Measurements from ENCODE around the gene SLIT3.

SLIT3 gene

GRCh38 chr5:168939887-168940544 lies 360.9 kb downstream of the SLIT3 start:
- Histone ChIP-seq H3K27me3 (ENCODE audit: control insufficient read depth in 1 of 2, insufficient read depth in 2 of 2, low read length in 2 of 2) (no peaks in the 10 kb centered on the region), H3K27ac (ENCODE audit: low read depth, low read length) (no peak overlapping the region), H3K4me3 (ENCODE audit: low read depth in 1 of 2, low read length in 2 of 2) (no peak overlapping the region)

DNA sequence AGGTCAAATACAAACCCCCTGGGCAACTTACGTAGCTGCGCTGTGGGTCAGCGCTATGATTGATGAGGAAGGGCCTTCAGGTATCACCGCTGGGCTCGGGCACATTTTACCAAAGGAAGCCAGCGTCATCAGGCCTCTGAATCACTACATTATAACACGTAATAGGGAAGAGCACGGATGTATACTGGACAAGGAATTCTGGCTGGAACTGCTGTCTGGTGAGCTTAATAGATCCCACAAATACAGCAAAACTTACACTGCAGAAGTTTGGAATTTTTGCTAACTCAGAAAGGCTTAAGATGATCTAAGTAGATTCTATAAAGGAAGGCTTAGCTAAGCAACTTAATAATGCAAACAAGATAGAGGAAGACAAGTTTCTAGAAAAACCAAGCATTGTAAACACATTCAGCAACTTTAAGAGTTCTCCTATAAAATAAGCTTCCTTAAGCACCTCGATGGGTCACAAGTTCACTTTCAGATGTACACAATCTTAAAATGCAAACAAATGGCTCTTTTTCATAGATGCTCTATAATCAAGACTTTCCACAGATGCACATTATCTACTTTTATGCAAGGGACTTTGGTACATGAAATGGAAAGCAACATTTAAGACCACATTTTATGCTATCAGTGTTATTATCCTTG lies 361.7 kb downstream of the SLIT3 start:
- no peak overlapping the region for H3K9ac ChIP-seq (ENCODE audit: low read depth in 1 of 2, low read length in 2 of 2)
- H3K27ac ChIP-seq (ENCODE audit: low read depth, low read length) = no peak overlapping the region
- no peak overlapping the region for H3K4me3 ChIP-seq (ENCODE audit: low read depth in 1 of 2, low read length in 2 of 2)
- H3K4me1 ChIP-seq (ENCODE audit: control insufficient read depth in 1 of 2, insufficient read depth in 2 of 2, low read length in 2 of 2) = no peaks in the 10 kb centered on the region
- H3K27me3 ChIP-seq (ENCODE audit: control insufficient read depth in 1 of 2, insufficient read depth in 2 of 2, low read length in 2 of 2) = no peaks in the 10 kb centered on the region
- H3K9me3 ChIP-seq (ENCODE audit: control insufficient read depth in 1 of 2, low read length in 2 of 2) = no peaks in the 10 kb centered on the region
- H3K36me3 ChIP-seq (ENCODE audit: control insufficient read depth in 1 of 2, insufficient read depth in 2 of 2, low read length in 2 of 2) = no peaks in the 10 kb centered on the region

More at GRCh38 chr5:168939887-168940544, 360.9 kb downstream of the SLIT3 start:
- Histone ChIP-seq H3K9ac (ENCODE audit: low read depth in 1 of 2, low read length in 2 of 2) (no peak overlapping the region), H3K9me3 (ENCODE audit: control insufficient read depth in 1 of 2, low read length in 2 of 2) (no peaks in the 10 kb centered on the region), H3K4me1 (ENCODE audit: control insufficient read depth in 1 of 2, insufficient read depth in 2 of 2, low read length in 2 of 2) (no peaks in the 10 kb centered on the region), H3K36me3 (ENCODE audit: control insufficient read depth in 1 of 2, insufficient read depth in 2 of 2, low read length in 2 of 2) (no peaks in the 10 kb centered on the region)

- H3K27me3 ChIP-seq (ENCODE audit: control insufficient read depth in 1 of 2, insufficient read depth in 2 of 2, low read length in 2 of 2) = no peaks in the 10 kb centered on the region
- no peak overlapping the region for H3K9ac ChIP-seq (ENCODE audit: low read depth in 1 of 2, low read length in 2 of 2)
- H3K4me1 ChIP-seq (ENCODE audit: control insufficient read depth in 1 of 2, insufficient read depth in 2 of 2, low read length in 2 of 2) = no peaks in the 10 kb centered on the region
- no peaks in the 10 kb centered on the region for H3K36me3 ChIP-seq (ENCODE audit: control insufficient read depth in 1 of 2, insufficient read depth in 2 of 2, low read length in 2 of 2)
- H3K4me3 ChIP-seq (ENCODE audit: low read depth in 1 of 2, low read length in 2 of 2) = no peak overlapping the region
- H3K9me3 ChIP-seq (ENCODE audit: control insufficient read depth in 1 of 2, low read length in 2 of 2) = no peaks in the 10 kb centered on the region
- H3K27ac ChIP-seq (ENCODE audit: low read depth, low read length) = no peak overlapping the region
These were observed 364.4 kb downstream of the SLIT3 start for GRCh38 chr5:168936511-168936910.

GRCh38 chr5:168935183-168935582 lies 365.8 kb downstream of the SLIT3 start:
- Histone ChIP-seq H3K27ac (ENCODE audit: low read depth, low read length) (no peak overlapping the region), H3K9ac (ENCODE audit: low read depth in 1 of 2, low read length in 2 of 2) (no peak overlapping the region), H3K27me3 (ENCODE audit: control insufficient read depth in 1 of 2, insufficient read depth in 2 of 2, low read length in 2 of 2) (no peaks in the 10 kb centered on the region), H3K4me1 (ENCODE audit: control insufficient read depth in 1 of 2, insufficient read depth in 2 of 2, low read length in 2 of 2) (no peaks in the 10 kb centered on the region), H3K4me3 (ENCODE audit: low read depth in 1 of 2, low read length in 2 of 2) (no peak overlapping the region), H3K36me3 (ENCODE audit: control insufficient read depth in 1 of 2, insufficient read depth in 2 of 2, low read length in 2 of 2) (no peaks in the 10 kb centered on the region), H3K9me3 (ENCODE audit: control insufficient read depth in 1 of 2, low read length in 2 of 2) (no peaks in the 10 kb centered on the region)

- no peak overlapping the region for H3K9ac ChIP-seq (ENCODE audit: low read depth in 1 of 2, low read length in 2 of 2)
- H3K4me1 ChIP-seq (ENCODE audit: control insufficient read depth in 1 of 2, insufficient read depth in 2 of 2, low read length in 2 of 2) = no peaks in the 10 kb centered on the region
- no peaks in the 10 kb centered on the region for H3K36me3 ChIP-seq (ENCODE audit: control insufficient read depth in 1 of 2, insufficient read depth in 2 of 2, low read length in 2 of 2)
- no peak overlapping the region for H3K27ac ChIP-seq (ENCODE audit: low read depth, low read length)
- no peaks in the 10 kb centered on the region for H3K27me3 ChIP-seq (ENCODE audit: control insufficient read depth in 1 of 2, insufficient read depth in 2 of 2, low read length in 2 of 2)
- no peak overlapping the region for H3K4me3 ChIP-seq (ENCODE audit: low read depth in 1 of 2, low read length in 2 of 2)
- H3K9me3 ChIP-seq (ENCODE audit: control insufficient read depth in 1 of 2, low read length in 2 of 2) = no peaks in the 10 kb centered on the region
These were observed 366.8 kb downstream of the SLIT3 start for GRCh38 chr5:168934169-168934568.

- Histone ChIP-seq H3K9ac (ENCODE audit: low read depth in 1 of 2, low read length in 2 of 2) (no peak overlapping the region), H3K27me3 (ENCODE audit: control insufficient read depth in 1 of 2, insufficient read depth in 2 of 2, low read length in 2 of 2) (no peaks in the 10 kb centered on the region), H3K27ac (ENCODE audit: low read depth, low read length) (no peak overlapping the region), H3K4me3 (ENCODE audit: low read depth in 1 of 2, low read length in 2 of 2) (no peak overlapping the region), H3K4me1 (ENCODE audit: control insufficient read depth in 1 of 2, insufficient read depth in 2 of 2, low read length in 2 of 2) (no peaks in the 10 kb centered on the region), H3K36me3 (ENCODE audit: control insufficient read depth in 1 of 2, insufficient read depth in 2 of 2, low read length in 2 of 2) (no peaks in the 10 kb centered on the region), H3K9me3 (ENCODE audit: control insufficient read depth in 1 of 2, low read length in 2 of 2) (no peaks in the 10 kb centered on the region)
These were observed 368.3 kb downstream of the SLIT3 start for GRCh38 chr5:168932400-168933189.

- Histone ChIP-seq H3K9ac (ENCODE audit: low read depth in 1 of 2, low read length in 2 of 2) (no peak overlapping the region), H3K27ac (ENCODE audit: low read depth, low read length) (no peak overlapping the region), H3K36me3 (ENCODE audit: control insufficient read depth in 1 of 2, insufficient read depth in 2 of 2, low read length in 2 of 2) (no peaks in the 10 kb centered on the region), H3K9me3 (ENCODE audit: control insufficient read depth in 1 of 2, low read length in 2 of 2) (no peaks in the 10 kb centered on the region), H3K4me1 (ENCODE audit: control insufficient read depth in 1 of 2, insufficient read depth in 2 of 2, low read length in 2 of 2) (no peaks in the 10 kb centered on the region), H3K4me3 (ENCODE audit: low read depth in 1 of 2, low read length in 2 of 2) (no peak overlapping the region), H3K27me3 (ENCODE audit: control insufficient read depth in 1 of 2, insufficient read depth in 2 of 2, low read length in 2 of 2) (no peaks in the 10 kb centered on the region)
These were observed 369.1 kb downstream of the SLIT3 start for GRCh38 chr5:168931638-168932345.

DNA sequence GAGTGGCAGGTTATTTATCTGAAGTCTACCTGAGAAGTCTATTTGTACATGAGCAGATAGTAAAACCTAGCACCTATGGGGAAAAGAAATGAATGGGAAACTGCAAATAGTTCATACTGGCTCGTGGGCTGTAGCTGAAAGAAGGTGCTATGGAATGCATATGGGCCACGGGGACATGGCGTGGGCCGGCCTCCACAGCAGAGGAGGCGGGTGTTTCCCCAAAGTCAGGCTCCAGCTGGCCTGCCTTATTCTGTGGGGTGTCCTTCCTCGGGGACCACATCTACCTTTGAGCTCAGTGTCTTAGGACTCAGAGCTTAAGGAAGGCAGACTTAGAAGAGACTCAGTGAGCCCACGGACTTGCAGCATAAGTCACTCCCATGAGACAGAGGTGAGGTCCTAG lies 371.3 kb downstream of the SLIT3 start:
- no peaks in the 10 kb centered on the region for H3K36me3 ChIP-seq (ENCODE audit: control insufficient read depth in 1 of 2, insufficient read depth in 2 of 2, low read length in 2 of 2)
- no peak overlapping the region for H3K27ac ChIP-seq (ENCODE audit: low read depth, low read length)
- H3K9ac ChIP-seq (ENCODE audit: low read depth in 1 of 2, low read length in 2 of 2) = no peak overlapping the region
- no peak overlapping the region for H3K4me3 ChIP-seq (ENCODE audit: low read depth in 1 of 2, low read length in 2 of 2)
- H3K9me3 ChIP-seq (ENCODE audit: control insufficient read depth in 1 of 2, low read length in 2 of 2) = no peaks in the 10 kb centered on the region
- no peaks in the 10 kb centered on the region for H3K27me3 ChIP-seq (ENCODE audit: control insufficient read depth in 1 of 2, insufficient read depth in 2 of 2, low read length in 2 of 2)
- no peaks in the 10 kb centered on the region for H3K4me1 ChIP-seq (ENCODE audit: control insufficient read depth in 1 of 2, insufficient read depth in 2 of 2, low read length in 2 of 2)

DNA sequence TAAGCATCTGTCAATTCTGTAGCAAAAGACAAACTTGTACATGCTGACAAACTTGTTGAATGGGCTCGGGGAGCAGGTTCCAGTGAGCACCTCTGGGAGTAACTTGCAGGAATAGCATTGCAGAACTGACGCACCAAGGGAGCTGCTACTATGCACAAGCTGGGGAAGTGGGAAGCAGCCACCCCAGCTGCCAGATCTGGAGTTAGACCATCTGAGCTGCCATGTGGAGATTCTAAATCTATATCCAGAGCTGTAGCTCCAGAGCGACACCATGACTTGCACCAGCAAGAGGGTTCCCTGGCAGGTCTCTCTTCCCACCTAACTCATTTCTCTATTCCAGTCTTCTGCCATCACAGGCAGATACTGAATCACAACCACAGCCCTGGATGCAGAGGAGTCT lies 375.8 kb downstream of the SLIT3 start:
- Histone ChIP-seq H3K4me1 (ENCODE audit: control insufficient read depth in 1 of 2, insufficient read depth in 2 of 2, low read length in 2 of 2) (no peaks in the 10 kb centered on the region), H3K27me3 (ENCODE audit: control insufficient read depth in 1 of 2, insufficient read depth in 2 of 2, low read length in 2 of 2) (peaks cover 0 to 7% of the 10 kb centered on the region in 2 donors), H3K9me3 (ENCODE audit: control insufficient read depth in 1 of 2, low read length in 2 of 2) (no peaks in the 10 kb centered on the region), H3K4me3 (ENCODE audit: low read depth in 1 of 2, low read length in 2 of 2) (no peak overlapping the region), H3K27ac (ENCODE audit: low read depth, low read length) (no peak overlapping the region), H3K9ac (ENCODE audit: low read depth in 1 of 2, low read length in 2 of 2) (no peak overlapping the region), H3K36me3 (ENCODE audit: control insufficient read depth in 1 of 2, insufficient read depth in 2 of 2, low read length in 2 of 2) (no peaks in the 10 kb centered on the region)
